ENCODE data around the gene HTN3. TPM values are rescaled to one million over a fixed set of nuclear protein-coding genes. Genes with fewer than 3 reads are reported as not detected.
"Not testable (repeated sequence)": the region's sequence is repeated elsewhere in the genome, so short reads cannot be mapped to it uniquely, and the experiment has no call there.

Gene HTN3
- total RNA-seq (not detected), polyA plus RNA-seq (not detected)
- long read RNA-seq, donor 1, result 0 reads
- long read RNA-seq, donor 2, result 0 reads
- long read RNA-seq, donor 3, result 0 reads
- long read RNA-seq, donor 4, result 0 reads

GRCh38 chr4:70028159-70028558 is at the start of gene HTN3:
TSS of gene HTN3 (plus strand) at chr4:70028459. CDS start at chr4:70030741, 2,282 bp downstream.
- WGBS, result 73% methylated on average over 7 of the region's 7 CpGs

GRCh38 chr4:69984030-69984443 is 44.2 kb upstream of the HTN3 start:
- Histone ChIP-seq H3K9me3 (ENCODE audit: control insufficient read depth, low read length) (no peaks in the 10 kb centered on the region), H3K4me1 (ENCODE audit: control insufficient read depth, insufficient read depth, low read length) (no peaks in the 10 kb centered on the region), H3K4me3 (ENCODE audit: low read length) (no peak overlapping the region), H3K27ac (ENCODE audit: low read length) (no peak overlapping the region), H3K27me3 (ENCODE audit: control insufficient read depth, insufficient read depth) (no peaks in the 10 kb centered on the region)
- intact Hi-C loops (cut with DNase I), result no loop called here
- 21% methylated on average over 2 of the region's 2 CpGs for WGBS
- DNase-seq (no peak), ATAC-seq (peak; percentile 29 to 50)

More at GRCh38 chr4:70028159-70028558, at the start of gene HTN3:
- H3K27ac ChIP-seq (ENCODE audit: low read length); ATAC-seq; DNase-seq; H3K9me3 ChIP-seq (ENCODE audit: control insufficient read depth, low read length); H3K4me1 ChIP-seq (ENCODE audit: control insufficient read depth, insufficient read depth, low read length); H3K4me3 ChIP-seq (ENCODE audit: low read length); intact Hi-C loops (cut with DNase I); H3K27me3 ChIP-seq (ENCODE audit: control insufficient read depth, insufficient read depth): not testable (repeated sequence)

GRCh38 chr4:69986663-69987062 is 41.6 kb upstream of the HTN3 start:
- no peaks in the 10 kb centered on the region for H3K4me1 ChIP-seq (ENCODE audit: control insufficient read depth, insufficient read depth, low read length)
- intact Hi-C loops (cut with DNase I), result no loop called here
- H3K27ac ChIP-seq (ENCODE audit: low read length), result no peak overlapping the region
- H3K9me3 ChIP-seq (ENCODE audit: control insufficient read depth, low read length), result no peaks in the 10 kb centered on the region
- ATAC-seq (no peak), DNase-seq (no peak)
- H3K4me3 ChIP-seq (ENCODE audit: low read length), result no peak overlapping the region
- WGBS, result 67% methylated on average over 1 of the region's 1 CpG
- no peaks in the 10 kb centered on the region for H3K27me3 ChIP-seq (ENCODE audit: control insufficient read depth, insufficient read depth)

DNA sequence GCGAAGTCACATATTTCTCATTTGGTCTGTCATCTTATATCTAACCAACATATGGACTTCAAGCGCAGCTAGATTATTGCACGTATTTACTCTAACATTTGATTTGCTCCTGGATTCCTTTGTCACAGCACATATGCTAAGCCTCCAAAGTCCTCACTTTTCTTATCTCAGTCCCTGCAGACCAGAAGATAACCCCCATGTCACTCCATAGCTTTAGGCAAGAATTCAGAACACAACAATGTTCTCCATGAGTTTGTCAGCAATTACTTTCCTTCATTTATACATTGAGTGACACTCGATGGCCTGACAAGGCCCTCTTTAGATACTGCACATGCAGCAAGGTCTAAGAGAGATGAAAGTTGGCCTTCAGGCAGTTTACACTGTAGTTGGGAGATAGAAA is 37.2 kb upstream of the HTN3 start:
- 54% methylated on average over 4 of the region's 4 CpGs for WGBS
- Histone ChIP-seq H3K27me3 (ENCODE audit: control insufficient read depth, insufficient read depth) (no peaks in the 10 kb centered on the region), H3K27ac (ENCODE audit: low read length) (no peak overlapping the region), H3K4me3 (ENCODE audit: low read length) (no peak overlapping the region), H3K9me3 (ENCODE audit: control insufficient read depth, low read length) (no peaks in the 10 kb centered on the region), H3K4me1 (ENCODE audit: control insufficient read depth, insufficient read depth, low read length) (no peaks in the 10 kb centered on the region)
- intact Hi-C loops (cut with DNase I), result no loop called here
- no peak for ATAC-seq
- DNase-seq, result no peak

- H3K27ac ChIP-seq (ENCODE audit: low read length), result no peak overlapping the region
- 79% methylated on average over 5 of the region's 5 CpGs for WGBS
- no peaks in the 10 kb centered on the region for H3K4me1 ChIP-seq (ENCODE audit: control insufficient read depth, insufficient read depth, low read length)
- no peaks in the 10 kb centered on the region for H3K9me3 ChIP-seq (ENCODE audit: control insufficient read depth, low read length)
- no peak for ATAC-seq
- H3K27me3 ChIP-seq (ENCODE audit: control insufficient read depth, insufficient read depth), result no peaks in the 10 kb centered on the region
- no peak for DNase-seq
- intact Hi-C loops (cut with DNase I), result no loop called here
- H3K4me3 ChIP-seq (ENCODE audit: low read length), result no peak overlapping the region
Measured at GRCh38 chr4:69994782-69995181, 33.5 kb upstream of the HTN3 start.

DNA sequence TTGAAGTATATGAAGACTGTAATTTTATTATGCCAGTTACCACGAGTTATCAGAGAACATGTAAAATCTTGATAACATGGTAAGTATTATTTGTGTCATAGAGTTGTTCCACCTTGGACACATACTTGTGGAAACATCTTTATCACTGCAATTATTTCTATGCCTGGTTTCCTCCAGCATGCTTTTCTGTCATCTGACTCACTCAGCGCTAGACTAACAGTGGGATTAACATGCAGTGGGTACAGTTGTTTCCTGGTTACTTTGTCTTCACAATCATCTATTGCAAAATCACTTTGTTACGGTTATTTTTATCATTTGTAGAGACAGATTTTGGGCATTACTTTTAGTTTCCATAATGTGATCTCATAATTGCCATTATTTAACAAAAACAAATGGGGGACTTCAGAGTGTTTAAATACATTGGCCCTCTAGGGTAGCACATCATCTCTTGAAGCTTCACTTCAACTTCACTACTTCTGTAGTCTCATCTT is 32.7 kb upstream of the HTN3 start, which contains the start of gene STATH:
STATH (plus strand) TSS at position 441 of the 491 bp plus-strand sequence. CDS start 2,472 bp downstream, outside the sequence.
- Histone ChIP-seq H3K27ac (ENCODE audit: low read length) (no peak within 1 kb of the TSS), H3K4me1 (ENCODE audit: control insufficient read depth, insufficient read depth, low read length) (no peaks in the 10 kb centered on the region), H3K9me3 (ENCODE audit: control insufficient read depth, low read length) (no peaks in the 10 kb centered on the region), H3K4me3 (ENCODE audit: low read length) (no peak within 1 kb of the TSS), H3K27me3 (ENCODE audit: control insufficient read depth, insufficient read depth) (no peaks in the 10 kb centered on the region)
- no peak for ATAC-seq
- WGBS, result 58% methylated on average over 3 of the region's 3 CpGs
- DNase-seq, result no peak
- intact Hi-C loops (cut with DNase I), result no loop called here

- Histone ChIP-seq H3K4me1 (ENCODE audit: control insufficient read depth, insufficient read depth, low read length) (no peaks in the 10 kb centered on the region), H3K9me3 (ENCODE audit: control insufficient read depth, low read length) (no peaks in the 10 kb centered on the region), H3K27me3 (ENCODE audit: control insufficient read depth, insufficient read depth) (no peaks in the 10 kb centered on the region), H3K27ac (ENCODE audit: low read length) (no peak overlapping the region), H3K4me3 (ENCODE audit: low read length) (no peak overlapping the region)
- DNase-seq (no peak), ATAC-seq (no peak)
- intact Hi-C loops (cut with DNase I), result no loop called here
- whole genome bisulfite sequencing, result 85% methylated on average over 3 of the region's 3 CpGs
Measured at GRCh38 chr4:69999420-69999819, 28.8 kb upstream of the HTN3 start.

DNA sequence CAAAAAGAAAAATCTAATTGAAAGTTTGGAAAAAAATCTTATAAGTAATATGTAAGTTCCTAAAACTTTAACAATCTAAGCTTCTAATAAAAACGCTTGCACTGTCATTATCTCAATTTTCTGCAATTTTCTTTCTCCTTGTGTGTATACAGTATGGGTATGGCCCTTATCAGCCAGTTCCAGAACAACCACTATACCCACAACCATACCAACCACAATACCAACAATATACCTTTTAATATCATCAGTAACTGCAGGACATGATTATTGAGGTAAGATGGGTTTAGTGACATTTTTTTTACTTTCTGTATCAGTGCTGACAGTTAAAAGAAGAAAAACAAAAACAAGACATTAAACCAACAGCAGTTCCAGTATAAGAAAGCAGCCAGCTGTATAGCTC is 27.5 kb upstream of the HTN3 start:
- intact Hi-C loops (cut with DNase I), result no loop called here
- Histone ChIP-seq H3K27me3 (ENCODE audit: control insufficient read depth, insufficient read depth) (no peaks in the 10 kb centered on the region), H3K27ac (ENCODE audit: low read length) (no peak overlapping the region), H3K4me1 (ENCODE audit: control insufficient read depth, insufficient read depth, low read length) (no peaks in the 10 kb centered on the region), H3K9me3 (ENCODE audit: control insufficient read depth, low read length) (no peaks in the 10 kb centered on the region), H3K4me3 (ENCODE audit: low read length) (no peak overlapping the region)
- ATAC-seq (no peak), DNase-seq (no peak)
- WGBS, result 85% methylated on average over 1 of the region's 1 CpG

DNA sequence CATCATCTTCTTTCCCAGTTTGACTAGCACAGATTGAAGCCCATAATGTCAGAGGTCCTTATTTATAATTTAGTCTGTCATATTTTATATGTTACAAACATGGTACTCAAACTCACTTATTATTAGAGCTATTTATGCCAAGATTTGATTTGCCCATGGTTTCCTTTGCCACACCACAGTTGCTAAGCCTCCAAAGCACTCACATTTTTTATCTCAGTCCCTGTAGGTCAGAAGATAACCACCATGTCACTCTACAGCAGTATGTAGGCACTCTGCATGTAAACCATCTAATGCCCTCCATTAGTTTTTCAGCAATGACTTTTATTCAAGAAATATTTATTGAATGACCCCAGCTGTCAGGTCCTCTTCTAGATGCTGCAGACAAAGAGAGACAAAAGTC is 25.8 kb upstream of the HTN3 start:
- no peaks in the 10 kb centered on the region for H3K27me3 ChIP-seq (ENCODE audit: control insufficient read depth, insufficient read depth)
- intact Hi-C loops (cut with DNase I), result no loop called here
- DNase-seq (no peak), ATAC-seq (no peak)
- no peak overlapping the region for H3K27ac ChIP-seq (ENCODE audit: low read length)
- H3K4me1 ChIP-seq (ENCODE audit: control insufficient read depth, insufficient read depth, low read length), result no peaks in the 10 kb centered on the region
- no peaks in the 10 kb centered on the region for H3K9me3 ChIP-seq (ENCODE audit: control insufficient read depth, low read length)
- H3K4me3 ChIP-seq (ENCODE audit: low read length), result no peak overlapping the region

DNA sequence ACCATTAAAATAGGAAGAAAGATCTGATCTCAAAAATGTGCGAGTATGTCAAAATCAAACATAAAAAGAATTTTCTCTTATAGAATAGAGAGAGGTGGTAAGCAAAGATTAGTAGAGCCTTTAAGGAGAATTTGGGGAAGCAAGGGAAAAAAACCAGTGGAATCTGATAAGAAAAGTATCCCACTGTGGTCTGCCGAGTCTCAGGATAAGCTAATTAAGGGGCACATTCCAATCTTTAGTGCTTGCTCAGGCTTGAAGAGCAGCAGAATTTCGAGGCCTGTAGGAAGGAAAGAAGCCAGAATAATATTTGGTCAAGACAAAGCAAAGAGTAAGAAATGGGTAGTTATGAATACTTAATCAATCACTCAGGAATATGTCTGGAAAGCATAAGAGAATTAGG is 19.5 kb upstream of the HTN3 start:
- Histone ChIP-seq H3K27ac (ENCODE audit: low read length) (no peak overlapping the region), H3K9me3 (ENCODE audit: control insufficient read depth, low read length) (no peaks in the 10 kb centered on the region), H3K27me3 (ENCODE audit: control insufficient read depth, insufficient read depth) (no peaks in the 10 kb centered on the region), H3K4me3 (ENCODE audit: low read length) (no peak overlapping the region), H3K4me1 (ENCODE audit: control insufficient read depth, insufficient read depth, low read length) (no peaks in the 10 kb centered on the region)
- no peak for DNase-seq
- ATAC-seq, result no peak
- intact Hi-C loops (cut with DNase I), result no loop called here
- 38% methylated on average over 3 of the region's 3 CpGs for WGBS

DNA sequence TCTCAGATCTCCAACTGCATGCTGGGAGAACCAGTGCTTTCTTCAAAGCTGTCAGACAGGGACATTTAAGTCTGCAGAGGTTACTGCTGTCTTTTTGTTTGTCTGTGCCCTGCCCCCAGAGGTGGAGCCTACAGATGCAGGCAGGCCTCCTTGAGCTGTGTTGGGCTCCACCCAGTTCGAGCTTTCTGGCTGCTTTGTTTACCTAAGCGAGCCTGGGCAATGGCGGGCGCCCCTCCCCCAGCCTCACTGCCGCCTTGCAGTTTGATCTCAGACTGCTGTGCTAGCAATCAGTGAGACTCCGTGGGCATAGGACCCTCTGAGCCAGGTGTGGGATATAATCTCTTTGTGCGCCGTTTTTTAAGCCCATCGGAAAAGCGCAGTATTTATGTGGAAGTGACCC is 9.3 kb upstream of the HTN3 start:
- DNase-seq, result peak in 1 of 3 donors; percentile 18
- 85% methylated on average over 9 of the region's 10 CpGs for WGBS
- ATAC-seq; H3K27me3 ChIP-seq (ENCODE audit: control insufficient read depth, insufficient read depth); H3K27ac ChIP-seq (ENCODE audit: low read length); intact Hi-C loops (cut with DNase I); H3K9me3 ChIP-seq (ENCODE audit: control insufficient read depth, low read length); H3K4me3 ChIP-seq (ENCODE audit: low read length); H3K4me1 ChIP-seq (ENCODE audit: control insufficient read depth, insufficient read depth, low read length): not testable (repeated sequence)

DNA sequence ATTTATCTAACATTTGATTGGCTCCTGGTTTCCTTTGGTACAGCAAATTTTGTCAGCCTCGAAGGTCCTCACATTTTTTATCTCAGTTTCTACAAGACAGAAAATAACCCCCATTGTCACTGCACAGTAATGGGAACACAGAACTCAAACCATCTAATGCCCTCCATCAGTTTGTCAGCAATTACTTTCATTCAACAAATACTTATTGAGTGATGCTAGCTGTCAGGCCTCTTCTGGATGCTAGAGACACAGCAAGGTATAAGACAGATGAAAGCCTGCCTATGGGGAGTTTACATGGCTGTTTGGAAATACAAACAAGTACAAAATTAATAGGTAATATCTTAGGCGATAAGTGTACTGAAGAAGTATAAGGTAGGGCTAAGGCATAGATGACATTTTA is 5.0 kb upstream of the HTN3 start:
- intact Hi-C loops (cut with DNase I), result no loop called here
- no peak for ATAC-seq
- H3K9me3 ChIP-seq (ENCODE audit: control insufficient read depth, low read length), result no peaks in the 10 kb centered on the region
- no peak overlapping the region for H3K4me3 ChIP-seq (ENCODE audit: low read length)
- no peak overlapping the region for H3K27ac ChIP-seq (ENCODE audit: low read length)
- no peaks in the 10 kb centered on the region for H3K4me1 ChIP-seq (ENCODE audit: control insufficient read depth, insufficient read depth, low read length)
- DNase-seq, result no peak
- H3K27me3 ChIP-seq (ENCODE audit: control insufficient read depth, insufficient read depth), result no peaks in the 10 kb centered on the region
- WGBS, result 73% methylated on average over 2 of the region's 2 CpGs

All from right cardiac atrium (tissue), 5 donors.